ENCODE data around the gene EIF6. TPM values are rescaled to one million over a fixed set of nuclear protein-coding genes. Genes with fewer than 3 reads are reported as not detected.

EIF6 gene
- total RNA-seq, 2 experiments from 2014 or later = 110 to 124 TPM

DNA sequence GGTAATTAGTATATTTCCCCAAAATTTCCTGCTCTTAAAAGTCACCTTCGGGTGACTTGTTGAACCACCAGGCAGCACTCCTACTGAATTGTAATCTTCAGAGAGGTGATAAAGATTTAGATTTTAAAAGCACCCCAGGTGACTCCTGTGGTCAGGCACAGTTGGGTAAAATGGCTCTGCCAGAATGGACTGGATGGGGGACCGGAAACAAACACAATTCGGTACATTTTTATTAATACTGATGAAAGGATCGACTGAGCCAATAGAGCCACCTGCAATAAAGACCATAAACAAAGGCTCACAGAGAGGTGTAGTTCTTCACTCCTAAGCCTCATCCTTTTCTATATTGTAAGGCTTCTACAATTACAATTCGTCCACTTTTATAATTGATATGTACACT lies 27.2 kb upstream of the EIF6 start:
- H3K36me3 Mint-ChIP-seq (ENCODE audit: low read depth) = peaks cover 8% of the 10 kb centered on the region
- H3K27me3 Mint-ChIP-seq = no peaks in the 10 kb centered on the region
- peak overlapping the region; percentile 22 for H3K4me3 Mint-ChIP-seq
- no peak for DNase-seq
- CTCF ChIA-PET = interaction anchor here (1.7 to 2.0 kb wide), 2 partner anchors 8 to 18 kb away, joined by 5 read pairs; no protein-coding TSS in a partner anchor
- peak overlapping the region; percentile 83 for H3K27ac Mint-ChIP-seq
- H3K9me3 Mint-ChIP-seq (ENCODE audit: low read depth) = no peaks in the 10 kb centered on the region
- H3K4me1 Mint-ChIP-seq = peaks cover 62% of the 10 kb centered on the region
- no peak for ATAC-seq
- POLR2A ChIA-PET = interaction anchor here (0.5 kb wide), 1 partner anchor 216 kb away, joined by 3 read pairs; no protein-coding TSS in a partner anchor
- intact Hi-C loops (cut with DNase I, micrococcal nuclease) = loop anchor here (1.0 to 2.0 kb wide), 2 partner anchors 11 to 17 kb away; no protein-coding TSS in a partner anchor

DNA sequence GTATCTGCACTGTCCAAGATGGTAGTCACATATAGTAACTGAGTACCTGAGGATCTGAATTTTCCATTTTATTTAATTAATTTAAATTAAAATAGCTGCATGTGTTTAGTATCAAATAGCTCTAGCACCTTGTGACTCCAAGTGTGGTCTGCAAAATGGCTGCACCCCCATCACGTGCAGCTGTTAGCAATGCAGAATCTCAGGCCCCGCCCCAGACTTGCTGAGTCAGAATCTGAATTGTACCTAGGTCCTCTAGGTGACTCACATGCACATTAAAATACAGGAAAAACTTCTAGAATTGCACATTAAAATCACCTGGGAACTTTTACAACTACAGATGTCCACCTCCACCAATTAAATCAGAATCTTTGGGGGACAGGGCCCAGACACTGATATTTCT lies 26.8 kb upstream of the EIF6 start:
- Mint-ChIP-seq H3K9me3 (ENCODE audit: low read depth) (no peaks in the 10 kb centered on the region), H3K36me3 (ENCODE audit: low read depth) (peaks cover 8% of the 10 kb centered on the region), H3K4me1 (peaks cover 66% of the 10 kb centered on the region), H3K27ac (peak overlapping the region; percentile 30), H3K4me3 (peak overlapping the region; percentile 22), H3K27me3 (no peaks in the 10 kb centered on the region)
- ChIA-PET POLR2A (interaction anchor here (0.5 kb wide), 1 partner anchor 215 kb away, joined by 3 read pairs; no protein-coding TSS in a partner anchor), CTCF (interaction anchor here (2.0 kb wide), 1 partner anchor 18 kb away, joined by 5 read pairs; no protein-coding TSS in a partner anchor)
- ATAC-seq = peak; percentile 68
- intact Hi-C loops (cut with DNase I, micrococcal nuclease) = no loop called here
- peak; percentile 89 for DNase-seq

DNA sequence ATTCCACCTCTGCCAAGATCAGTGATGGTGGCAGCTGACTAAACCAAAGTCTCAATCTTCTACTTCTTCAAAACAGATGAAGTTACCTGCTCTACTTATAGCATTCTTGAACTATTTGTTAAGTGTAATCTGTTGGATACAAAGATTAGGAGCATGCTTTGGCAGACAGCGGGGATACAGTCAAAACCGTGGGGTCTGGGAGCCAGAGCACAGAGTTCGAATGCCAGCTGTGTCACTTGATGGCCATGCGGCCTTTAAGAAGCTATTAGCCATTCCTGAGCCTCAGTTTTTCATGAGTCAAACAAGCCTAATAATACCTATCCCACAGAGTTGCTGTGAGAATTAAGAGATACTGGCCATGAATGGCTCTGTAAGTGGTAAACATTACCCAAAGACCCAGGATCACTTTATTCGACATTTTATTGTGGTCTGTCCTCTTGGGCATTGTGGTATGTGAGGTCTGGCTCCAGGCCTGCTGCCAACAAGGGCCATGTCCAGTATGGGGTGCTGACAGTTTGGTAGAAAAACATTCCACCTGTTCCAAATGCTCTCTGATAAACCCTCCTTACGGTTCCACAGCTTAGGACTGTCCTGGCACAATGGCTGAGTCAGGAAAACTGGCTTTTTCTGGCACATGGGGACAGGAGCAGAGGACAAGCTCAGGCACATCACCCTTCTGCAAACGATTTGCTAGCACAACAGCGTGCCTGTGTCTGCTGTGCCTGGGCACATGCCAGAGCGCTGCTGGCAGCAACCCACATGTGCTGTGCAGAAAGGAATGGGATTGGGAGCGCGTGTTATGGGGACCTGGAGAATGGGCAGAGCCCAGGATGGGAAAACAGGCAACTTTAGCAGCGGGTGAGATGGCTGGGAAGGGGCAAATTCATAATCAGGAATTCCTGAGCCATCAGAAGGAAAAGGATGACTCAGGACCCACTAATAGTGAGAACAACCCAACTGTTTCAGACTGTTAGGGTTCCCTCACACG lies 23.4 kb upstream of the EIF6 start:
- H3K27ac Mint-ChIP-seq = peak overlapping the region; percentile 66
- no peak for DNase-seq
- peaks cover 9% of the 10 kb centered on the region for H3K36me3 Mint-ChIP-seq (ENCODE audit: low read depth)
- ChIA-PET POLR2A (interaction anchor here (0.9 kb wide), 1 partner anchor 147 kb away, joined by 3 read pairs; no protein-coding TSS in a partner anchor), CTCF (interaction anchor here (0.6 to 8.7 kb wide), 6 partner anchors 9 to 223 kb away, joined by 3 to 109 read pairs (median 5); no protein-coding TSS in a partner anchor)
- no peaks in the 10 kb centered on the region for H3K9me3 Mint-ChIP-seq (ENCODE audit: low read depth)
- intact Hi-C loops (cut with DNase I, micrococcal nuclease) = loop anchor here in 1 of 2 experiments (5.0 kb wide), 2 partner anchors 309 to 354 kb away; partner anchors contain the start of genes CPNE1, RBM12 and SPAG4
- no peak overlapping the region for H3K4me3 Mint-ChIP-seq
- no peak for ATAC-seq
- H3K27me3 Mint-ChIP-seq = no peaks in the 10 kb centered on the region
- peaks cover 75% of the 10 kb centered on the region for H3K4me1 Mint-ChIP-seq

DNA sequence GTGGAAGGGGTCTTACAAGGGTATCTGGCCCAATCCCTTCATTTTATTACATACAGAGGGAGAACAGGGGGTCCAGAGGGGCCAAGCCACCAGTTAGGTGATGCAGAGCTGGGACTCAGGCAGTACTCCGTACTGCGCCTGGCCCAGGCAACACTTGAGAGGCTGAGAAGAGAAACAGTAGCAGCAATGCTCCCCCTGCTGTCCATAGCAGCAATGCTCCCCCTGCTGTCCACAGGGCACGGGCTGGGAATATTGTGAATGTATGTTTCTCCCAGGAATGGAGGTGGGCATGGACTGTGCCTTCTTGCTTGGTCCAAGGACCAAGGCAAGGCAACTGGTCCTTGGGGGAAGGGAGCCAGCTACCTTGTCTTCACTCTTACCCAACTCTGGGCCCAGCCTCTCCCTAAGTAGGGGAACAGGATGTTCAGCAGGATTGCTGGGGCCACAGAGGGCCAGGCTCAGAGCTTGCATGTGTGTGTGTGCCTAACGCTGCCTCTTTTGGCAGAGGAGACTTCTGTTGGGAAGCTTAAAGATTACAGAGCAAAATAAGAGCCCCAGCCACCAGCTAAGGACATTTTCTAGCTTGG lies 22.5 kb upstream of the EIF6 start:
- ATAC-seq (peak; percentile 10), DNase-seq (peak; percentile 58)
- intact Hi-C loops (cut with DNase I, micrococcal nuclease) = loop anchor here in 1 of 2 experiments (5.0 kb wide), 2 partner anchors 310 to 355 kb away; partner anchors contain the start of genes CPNE1, RBM12 and SPAG4
- Mint-ChIP-seq H3K4me3 (no peak overlapping the region), H3K36me3 (ENCODE audit: low read depth) (peaks cover 7% of the 10 kb centered on the region), H3K27me3 (no peaks in the 10 kb centered on the region), H3K27ac (peak overlapping the region; percentile 93), H3K4me1 (peaks cover 72% of the 10 kb centered on the region), H3K9me3 (ENCODE audit: low read depth) (no peaks in the 10 kb centered on the region)
- POLR2A ChIA-PET = interaction anchor here (0.7 to 0.9 kb wide), 2 partner anchors 42 to 148 kb away, joined by 3 read pairs; no protein-coding TSS in a partner anchor
- CTCF ChIA-PET = interaction anchor here (0.5 to 8.7 kb wide), 12 partner anchors 11 to 591 kb away, joined by 3 to 109 read pairs (median 5); partner anchors contain the start of gene CEP250

DNA sequence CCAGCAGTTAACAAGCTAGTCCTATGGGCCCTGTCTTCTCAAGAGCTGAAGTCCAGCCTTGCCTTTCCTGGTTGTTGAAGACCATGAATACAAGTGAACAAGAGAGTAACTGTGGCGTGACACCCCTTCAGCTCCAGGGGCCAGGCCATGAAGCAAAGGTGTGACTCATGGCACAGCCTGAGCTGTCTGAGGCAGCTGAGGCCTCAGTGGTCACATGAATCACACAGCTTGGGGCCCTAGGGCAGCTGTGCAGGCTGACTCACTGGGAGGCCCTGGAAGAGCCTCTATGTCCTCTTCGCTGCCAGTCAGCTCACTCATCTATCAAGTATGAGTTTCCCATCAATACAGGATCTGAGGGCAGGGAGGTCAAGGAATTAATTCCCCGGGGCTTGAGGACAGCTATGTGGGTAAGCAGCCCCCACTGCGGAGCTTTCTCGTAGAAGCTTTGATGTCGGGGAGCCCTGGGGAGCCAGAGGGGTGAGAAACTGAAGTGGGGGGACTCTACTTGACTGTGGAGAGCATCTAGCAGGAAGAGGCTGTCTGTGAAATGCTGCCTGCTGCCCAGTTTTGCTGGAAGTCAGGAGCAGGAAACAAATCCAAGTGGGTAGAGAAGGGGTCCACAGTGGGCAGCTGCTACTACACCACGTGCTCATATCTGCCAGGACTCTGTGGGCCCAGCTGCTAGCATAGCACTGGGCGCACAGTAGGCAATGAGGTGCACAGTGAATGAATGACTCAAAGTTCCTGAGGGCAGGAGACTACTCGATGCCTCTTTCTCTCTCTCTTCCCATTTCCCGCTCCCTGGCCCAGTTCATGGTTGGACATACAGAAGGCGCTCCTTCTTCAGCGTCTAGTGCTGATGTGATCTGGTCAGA lies 21.3 kb upstream of the EIF6 start:
- peak; percentile 94 for DNase-seq
- H3K36me3 Mint-ChIP-seq (ENCODE audit: low read depth) = peaks cover 7% of the 10 kb centered on the region
- H3K4me3 Mint-ChIP-seq = peak overlapping the region; percentile 57
- H3K27ac Mint-ChIP-seq = peak overlapping the region; percentile 93
- ChIA-PET CTCF (interaction anchor here (0.7 to 8.7 kb wide), 26 partner anchors 9 to 545 kb away, joined by 3 to 109 read pairs (median 5); partner anchors contain the start of genes CEP250, EDEM2, EIF6 and SPAG4), POLR2A (interaction anchor here (0.6 to 1.1 kb wide), 6 partner anchors 18 to 437 kb away, joined by 3 to 6 read pairs (median 4); partner anchors contain the start of genes CEP250 and EIF6)
- ATAC-seq = peak; percentile 96
- no peaks in the 10 kb centered on the region for H3K27me3 Mint-ChIP-seq
- intact Hi-C loops (cut with DNase I, micrococcal nuclease) = loop anchor here (1.0 to 5.0 kb wide), 8 partner anchors 22 to 481 kb away; partner anchors contain the start of genes CEP250 (in 2 of the 2), CPNE1 (in 1 of the 2), EIF6 (in 1 of the 2) and MMP24OS (in 1 of the 2)
- H3K9me3 Mint-ChIP-seq (ENCODE audit: low read depth) = no peaks in the 10 kb centered on the region
- H3K4me1 Mint-ChIP-seq = peaks cover 63% of the 10 kb centered on the region

DNA sequence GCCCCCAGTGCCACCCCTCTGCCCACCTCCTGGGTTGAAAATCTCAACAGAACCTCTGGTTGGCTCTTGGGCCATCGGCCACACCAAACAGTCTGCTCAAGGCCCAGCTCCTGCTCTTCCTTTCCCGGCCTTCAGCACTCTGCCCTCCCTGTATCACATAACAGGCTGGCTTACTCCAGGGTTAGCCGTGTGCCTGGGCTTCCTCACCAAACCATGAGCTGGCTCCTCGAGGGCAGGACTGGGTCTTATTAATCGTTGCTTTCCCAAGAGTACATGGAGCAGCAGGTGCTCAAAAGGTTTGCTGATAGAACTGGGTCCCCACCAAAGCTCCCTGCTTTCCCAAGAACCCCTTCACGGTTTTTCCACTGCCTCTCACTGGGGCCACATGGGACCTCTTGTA lies 20.4 kb upstream of the EIF6 start:
- Mint-ChIP-seq H3K9me3 (ENCODE audit: low read depth) (no peaks in the 10 kb centered on the region), H3K4me3 (no peak overlapping the region), H3K27me3 (no peaks in the 10 kb centered on the region), H3K36me3 (ENCODE audit: low read depth) (peaks cover 5% of the 10 kb centered on the region), H3K27ac (peak overlapping the region; percentile 93), H3K4me1 (peaks cover 59% of the 10 kb centered on the region)
- intact Hi-C loops (cut with DNase I, micrococcal nuclease) = loop anchor here (1.0 to 5.0 kb wide), 9 partner anchors 21 to 480 kb away; partner anchors contain the start of genes CEP250 (in 2 of the 2), CPNE1 (in 1 of the 2), EIF6 (in 1 of the 2) and MMP24OS (in 1 of the 2)
- ChIA-PET CTCF (interaction anchor here (0.9 to 8.7 kb wide), 21 partner anchors 13 to 535 kb away, joined by 3 to 109 read pairs (median 5); partner anchors contain the start of genes CEP250 and EIF6), POLR2A (interaction anchor here (0.7 to 1.1 kb wide), 4 partner anchors 19 to 438 kb away, joined by 3 to 6 read pairs (median 4); partner anchors contain the start of genes CEP250 and EIF6)
- ATAC-seq (no peak), DNase-seq (no peak)

DNA sequence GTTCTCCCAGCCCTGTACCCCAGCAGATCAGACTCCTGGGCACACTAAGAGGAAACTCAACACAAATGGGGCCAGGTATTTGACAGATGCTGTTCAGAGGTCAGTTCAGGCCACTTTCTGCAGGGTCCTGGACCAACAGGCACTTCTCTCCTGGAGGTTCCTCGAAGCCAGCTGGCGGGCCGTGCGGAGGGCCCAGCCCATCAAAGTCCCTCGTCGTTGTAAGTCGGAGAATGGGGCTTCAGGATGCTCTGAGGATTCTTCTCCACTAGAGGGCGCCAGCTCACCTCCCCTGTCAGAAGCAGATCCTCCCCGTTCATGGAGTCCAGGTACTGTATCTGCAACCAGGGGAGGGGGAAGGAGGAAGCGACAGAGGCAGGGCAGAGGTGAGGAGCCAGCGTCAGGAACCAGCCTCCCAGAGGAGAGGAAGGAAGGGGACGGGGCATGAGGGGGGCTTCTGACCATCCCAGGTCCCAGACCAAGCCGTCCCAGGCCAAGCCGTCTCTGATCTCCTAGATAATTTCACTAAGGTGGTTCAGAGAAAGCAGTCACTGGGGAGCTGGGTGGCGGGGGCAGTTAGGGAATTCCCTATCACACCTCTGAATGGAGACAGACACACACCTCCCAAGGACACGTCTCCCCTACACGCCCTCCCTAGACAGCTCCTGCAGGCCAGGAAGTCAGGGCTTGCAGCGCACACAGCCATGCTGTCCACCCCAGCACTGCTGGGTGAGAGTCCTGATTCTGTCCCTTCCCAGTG lies 19.3 kb upstream of the EIF6 start:
- Mint-ChIP-seq H3K36me3 (ENCODE audit: low read depth) (peaks cover 5% of the 10 kb centered on the region), H3K9me3 (ENCODE audit: low read depth) (no peaks in the 10 kb centered on the region), H3K27me3 (no peaks in the 10 kb centered on the region), H3K4me3 (no peak overlapping the region), H3K27ac (peak overlapping the region; percentile 93), H3K4me1 (peaks cover 59% of the 10 kb centered on the region)
- POLR2A ChIA-PET = no interaction called here
- ATAC-seq (peak; percentile 57), DNase-seq (peak; percentile 92)
- intact Hi-C loops (cut with DNase I, micrococcal nuclease) = loop anchor here (1.0 to 2.0 kb wide), 5 partner anchors 25 to 151 kb away; partner anchors contain the start of genes CEP250 (in 2 of the 2) and MMP24OS (in 1 of the 2)
- CTCF ChIA-PET = interaction anchor here (0.6 to 8.7 kb wide), 36 partner anchors 9 to 534 kb away, joined by 3 to 109 read pairs (median 4); partner anchors contain the start of genes CEP250, EIF6, MMP24OS and UQCC1

DNA sequence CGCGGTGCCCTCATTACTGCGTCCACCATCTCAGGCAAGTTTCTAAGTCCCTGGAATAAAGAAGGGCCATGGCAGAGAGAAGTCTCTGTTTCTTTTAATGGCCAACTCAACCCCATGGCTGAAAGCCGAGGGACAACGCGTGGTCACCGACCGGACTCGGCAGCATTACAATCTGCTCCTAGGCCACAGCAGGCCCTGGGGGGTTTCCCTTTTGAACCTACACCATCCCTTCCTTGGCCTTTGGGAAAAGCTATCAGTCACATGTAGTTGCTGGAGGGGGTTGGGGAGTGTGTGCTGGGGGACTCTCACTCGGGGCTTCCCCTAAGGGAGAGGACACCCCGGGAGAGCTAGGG lies 18.8 kb upstream of the EIF6 start:
- Mint-ChIP-seq H3K4me1 (peaks cover 56% of the 10 kb centered on the region), H3K36me3 (ENCODE audit: low read depth) (peaks cover 5% of the 10 kb centered on the region), H3K4me3 (no peak overlapping the region), H3K27ac (no peak overlapping the region), H3K9me3 (ENCODE audit: low read depth) (no peaks in the 10 kb centered on the region), H3K27me3 (no peaks in the 10 kb centered on the region)
- POLR2A ChIA-PET = no interaction called here
- intact Hi-C loops (cut with DNase I, micrococcal nuclease) = loop anchor here (1.0 kb wide), 2 partner anchors 136 to 144 kb away; no protein-coding TSS in a partner anchor
- ATAC-seq (no peak), DNase-seq (no peak)
- CTCF ChIA-PET = interaction anchor here (0.6 to 8.7 kb wide), 30 partner anchors 9 to 367 kb away, joined by 3 to 109 read pairs (median 4); partner anchors contain the start of genes CEP250, EIF6, MMP24OS and UQCC1

Measured in activated CD4-positive, alpha-beta T cell treated with anti-CD3 and anti-CD28 coated beads for 36 hours (primary cell).